ENCODE measurements around the gene CLIC5.

- TF ChIP-seq, protein P1, sequence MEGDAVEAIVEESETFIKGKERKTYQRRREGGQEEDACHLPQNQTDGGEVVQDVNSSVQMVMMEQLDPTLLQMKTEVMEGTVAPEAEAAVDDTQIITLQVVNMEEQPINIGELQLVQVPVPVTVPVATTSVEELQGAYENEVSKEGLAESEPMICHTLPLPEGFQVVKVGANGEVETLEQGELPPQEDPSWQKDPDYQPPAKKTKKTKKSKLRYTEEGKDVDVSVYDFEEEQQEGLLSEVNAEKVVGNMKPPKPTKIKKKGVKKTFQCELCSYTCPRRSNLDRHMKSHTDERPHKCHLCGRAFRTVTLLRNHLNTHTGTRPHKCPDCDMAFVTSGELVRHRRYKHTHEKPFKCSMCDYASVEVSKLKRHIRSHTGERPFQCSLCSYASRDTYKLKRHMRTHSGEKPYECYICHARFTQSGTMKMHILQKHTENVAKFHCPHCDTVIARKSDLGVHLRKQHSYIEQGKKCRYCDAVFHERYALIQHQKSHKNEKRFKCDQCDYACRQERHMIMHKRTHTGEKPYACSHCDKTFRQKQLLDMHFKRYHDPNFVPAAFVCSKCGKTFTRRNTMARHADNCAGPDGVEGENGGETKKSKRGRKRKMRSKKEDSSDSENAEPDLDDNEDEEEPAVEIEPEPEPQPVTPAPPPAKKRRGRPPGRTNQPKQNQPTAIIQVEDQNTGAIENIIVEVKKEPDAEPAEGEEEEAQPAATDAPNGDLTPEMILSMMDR (IDR thresholded peaks at IDR 0.05): no peak
- no peak for TF ChIP-seq POLR2AphosphoS5 (IDR thresholded peaks at IDR 0.05)
Observed at GRCh38 chr6:45886776-45887175, 128.9 kb downstream of the CLIC5 start.
